Endothelial cell of umbilical vein (primary cell): ENCODE data around the gene RRP1.

ENCODE experiments used
- FOS ChIP-seq: IDR thresholded peaks from 2 replicates; pipeline ENCODE4 v1.6.1; 2011; ENCODE audit warnings: mild to moderate bottlenecking, low read length, moderate library complexity, borderline replicate concordance; ENCODE audit not compliant: insufficient read depth
- JUN ChIP-seq: IDR thresholded peaks from 2 replicates; pipeline ENCODE4 v1.6.1; 2011; ENCODE audit warnings: borderline replicate concordance, low read depth; ENCODE audit not compliant: insufficient read length, insufficient read depth
- POLR2A ChIP-seq: IDR thresholded peaks from 2 replicates; pipeline ENCODE4 v1.6.1; 2012; ENCODE audit warnings: low read depth, mild to moderate bottlenecking, control low read depth, low read length
- TF ChIP-seq, protein P1 (sequence below), 2 donors: IDR thresholded peaks; 1 replicate in 1 of 2; 2 replicates in 1 of 2; pipeline ENCODE4 v1.5.1; 2011; ENCODE audit warnings: low read length in 2 of 2, mild to moderate bottlenecking in 2 of 2, moderate library complexity in 2 of 2, control low read depth in 1 of 2, inconsistent platforms in 1 of 2, low read depth in 1 of 2; ENCODE audit not compliant: insufficient read depth in 1 of 2; ENCODE audit errors: extremely low read depth in 1 of 2

DNA sequence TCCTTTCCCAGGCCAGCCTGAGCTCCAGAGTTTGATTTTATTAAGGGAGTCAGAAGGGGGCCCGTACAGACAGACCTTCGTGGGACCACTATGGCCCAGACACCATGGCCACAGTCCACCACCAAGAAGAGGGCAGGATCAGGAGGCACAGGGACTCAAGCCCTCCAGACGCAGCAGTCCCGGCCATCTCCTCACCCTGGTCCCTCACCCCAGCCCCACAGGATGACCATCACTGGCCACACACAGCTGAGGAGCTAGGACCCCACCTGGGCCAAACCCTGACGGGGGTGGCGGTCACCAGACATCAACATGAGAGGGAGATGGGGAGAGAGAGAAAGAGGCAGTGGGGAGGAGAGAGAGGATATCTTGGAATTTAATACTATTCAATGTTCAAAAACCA lies 46.5 kb downstream of the RRP1 start:
- TF ChIP-seq, protein P1, sequence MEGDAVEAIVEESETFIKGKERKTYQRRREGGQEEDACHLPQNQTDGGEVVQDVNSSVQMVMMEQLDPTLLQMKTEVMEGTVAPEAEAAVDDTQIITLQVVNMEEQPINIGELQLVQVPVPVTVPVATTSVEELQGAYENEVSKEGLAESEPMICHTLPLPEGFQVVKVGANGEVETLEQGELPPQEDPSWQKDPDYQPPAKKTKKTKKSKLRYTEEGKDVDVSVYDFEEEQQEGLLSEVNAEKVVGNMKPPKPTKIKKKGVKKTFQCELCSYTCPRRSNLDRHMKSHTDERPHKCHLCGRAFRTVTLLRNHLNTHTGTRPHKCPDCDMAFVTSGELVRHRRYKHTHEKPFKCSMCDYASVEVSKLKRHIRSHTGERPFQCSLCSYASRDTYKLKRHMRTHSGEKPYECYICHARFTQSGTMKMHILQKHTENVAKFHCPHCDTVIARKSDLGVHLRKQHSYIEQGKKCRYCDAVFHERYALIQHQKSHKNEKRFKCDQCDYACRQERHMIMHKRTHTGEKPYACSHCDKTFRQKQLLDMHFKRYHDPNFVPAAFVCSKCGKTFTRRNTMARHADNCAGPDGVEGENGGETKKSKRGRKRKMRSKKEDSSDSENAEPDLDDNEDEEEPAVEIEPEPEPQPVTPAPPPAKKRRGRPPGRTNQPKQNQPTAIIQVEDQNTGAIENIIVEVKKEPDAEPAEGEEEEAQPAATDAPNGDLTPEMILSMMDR (IDR thresholded peaks at IDR 0.05; ENCODE audit: extremely low read depth in 1 of 2, insufficient read depth in 1 of 2, low read depth in 1 of 2, low read length in 2 of 2): no peak
- TF ChIP-seq JUN (no peak), FOS (no peak), POLR2A (no peak)
